ENCODE measurements around the gene MTA3.

- TF ChIP-seq CTCF (IDR thresholded peaks at IDR 0.05; ENCODE audit: low read depth, low read length) = no peak
- no peak for TF ChIP-seq EZH2phosphoT487 (IDR thresholded peaks at IDR 0.05; ENCODE audit: low read depth)
Observed at GRCh38 chr2:42757981-42758740, 189.7 kb downstream of the MTA3 start.
